ENCODE measurements around the gene AIM2.
A peak's percentile ranks its signal among the peaks of the same experiment; 100 is the strongest.

Gene AIM2

DNA sequence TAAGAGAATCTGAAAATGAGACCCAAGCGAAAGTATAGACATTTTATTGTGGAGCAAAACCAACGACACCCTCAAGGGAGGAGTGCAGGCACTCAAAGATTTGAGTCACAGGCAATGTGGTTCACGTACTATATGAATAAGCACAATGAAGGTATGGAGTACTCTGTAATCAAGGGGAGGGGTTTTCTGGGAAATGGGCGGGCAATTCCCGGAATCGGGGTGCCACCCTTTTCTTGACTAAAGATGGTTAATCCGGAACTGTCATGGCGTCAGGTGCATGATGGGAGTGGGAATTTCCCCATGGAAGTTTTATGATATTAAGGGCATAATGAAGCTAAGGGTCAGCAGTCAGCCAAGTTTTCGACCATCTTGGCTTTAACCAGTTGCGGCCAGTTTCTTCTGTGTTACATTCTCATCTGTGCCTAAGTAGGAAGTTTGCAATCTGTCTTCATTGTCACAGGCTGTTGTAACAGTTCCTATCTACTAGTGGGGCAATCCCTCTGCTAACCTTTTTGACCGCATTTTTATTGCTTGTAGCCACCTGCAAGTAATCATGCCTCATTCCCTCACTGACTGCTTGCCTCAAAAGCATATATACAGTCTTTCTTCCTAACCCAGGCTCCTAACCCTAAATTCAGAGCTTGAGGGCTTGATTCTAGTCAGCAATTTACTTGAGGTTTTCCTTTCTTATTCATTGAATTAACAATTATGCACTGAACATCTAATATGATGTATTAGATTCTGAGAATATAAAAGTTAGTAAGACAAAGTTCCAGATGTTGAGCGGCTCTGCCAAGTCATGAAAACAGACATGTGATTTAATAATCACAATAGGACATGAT is 775 bp upstream of the AIM2 start:
- TF ChIP-seq, protein P1, sequence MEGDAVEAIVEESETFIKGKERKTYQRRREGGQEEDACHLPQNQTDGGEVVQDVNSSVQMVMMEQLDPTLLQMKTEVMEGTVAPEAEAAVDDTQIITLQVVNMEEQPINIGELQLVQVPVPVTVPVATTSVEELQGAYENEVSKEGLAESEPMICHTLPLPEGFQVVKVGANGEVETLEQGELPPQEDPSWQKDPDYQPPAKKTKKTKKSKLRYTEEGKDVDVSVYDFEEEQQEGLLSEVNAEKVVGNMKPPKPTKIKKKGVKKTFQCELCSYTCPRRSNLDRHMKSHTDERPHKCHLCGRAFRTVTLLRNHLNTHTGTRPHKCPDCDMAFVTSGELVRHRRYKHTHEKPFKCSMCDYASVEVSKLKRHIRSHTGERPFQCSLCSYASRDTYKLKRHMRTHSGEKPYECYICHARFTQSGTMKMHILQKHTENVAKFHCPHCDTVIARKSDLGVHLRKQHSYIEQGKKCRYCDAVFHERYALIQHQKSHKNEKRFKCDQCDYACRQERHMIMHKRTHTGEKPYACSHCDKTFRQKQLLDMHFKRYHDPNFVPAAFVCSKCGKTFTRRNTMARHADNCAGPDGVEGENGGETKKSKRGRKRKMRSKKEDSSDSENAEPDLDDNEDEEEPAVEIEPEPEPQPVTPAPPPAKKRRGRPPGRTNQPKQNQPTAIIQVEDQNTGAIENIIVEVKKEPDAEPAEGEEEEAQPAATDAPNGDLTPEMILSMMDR (IDR thresholded peaks at IDR 0.05; ENCODE audit: low read depth, low read length): no peak
- no peak for DNase-seq (ENCODE audit: extremely low read depth, low read depth)

DNA sequence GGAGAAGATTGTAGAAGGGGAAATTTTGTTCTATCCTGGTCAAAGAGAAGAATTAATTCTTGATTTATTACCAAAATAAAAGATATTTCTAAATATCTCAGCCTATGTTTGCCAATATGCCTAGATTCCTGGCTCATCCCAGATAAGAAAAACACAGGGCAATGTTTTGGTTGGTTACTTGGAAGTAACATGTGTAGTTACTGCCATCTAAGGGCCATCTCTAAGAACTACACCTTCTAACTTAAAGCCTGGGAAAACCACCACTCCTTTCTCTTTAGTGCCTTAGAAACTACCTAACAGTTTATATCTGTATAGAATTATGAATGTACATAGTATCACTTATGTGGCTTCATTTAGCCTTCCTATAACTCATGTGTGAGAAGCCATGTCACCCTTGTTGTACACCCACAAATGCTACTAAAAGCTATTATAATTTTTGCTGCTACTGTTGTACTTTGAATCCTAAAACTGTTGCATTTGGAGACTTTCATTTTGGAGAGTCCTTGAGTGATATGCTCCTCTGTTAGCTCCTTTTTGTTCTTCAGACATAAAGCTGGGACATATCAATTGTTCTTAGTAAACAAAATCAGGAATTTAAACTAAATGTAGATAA is 4.5 kb downstream of the AIM2 start:
- TF ChIP-seq, protein P1 (IDR thresholded peaks at IDR 0.05; ENCODE audit: low read depth, low read length): peak; percentile 67

GRCh38 chr1:159068886-159069285 is 7.7 kb downstream of the AIM2 start:
- no peak for DNase-seq (ENCODE audit: extremely low read depth, low read depth)
- TF ChIP-seq, protein P1 (IDR thresholded peaks at IDR 0.05; ENCODE audit: low read depth, low read length): no peak

More for the DNA sequence above, 4.5 kb downstream of the AIM2 start:
- peak; percentile 56 for DNase-seq (ENCODE audit: extremely low read depth, low read depth)

DNA sequence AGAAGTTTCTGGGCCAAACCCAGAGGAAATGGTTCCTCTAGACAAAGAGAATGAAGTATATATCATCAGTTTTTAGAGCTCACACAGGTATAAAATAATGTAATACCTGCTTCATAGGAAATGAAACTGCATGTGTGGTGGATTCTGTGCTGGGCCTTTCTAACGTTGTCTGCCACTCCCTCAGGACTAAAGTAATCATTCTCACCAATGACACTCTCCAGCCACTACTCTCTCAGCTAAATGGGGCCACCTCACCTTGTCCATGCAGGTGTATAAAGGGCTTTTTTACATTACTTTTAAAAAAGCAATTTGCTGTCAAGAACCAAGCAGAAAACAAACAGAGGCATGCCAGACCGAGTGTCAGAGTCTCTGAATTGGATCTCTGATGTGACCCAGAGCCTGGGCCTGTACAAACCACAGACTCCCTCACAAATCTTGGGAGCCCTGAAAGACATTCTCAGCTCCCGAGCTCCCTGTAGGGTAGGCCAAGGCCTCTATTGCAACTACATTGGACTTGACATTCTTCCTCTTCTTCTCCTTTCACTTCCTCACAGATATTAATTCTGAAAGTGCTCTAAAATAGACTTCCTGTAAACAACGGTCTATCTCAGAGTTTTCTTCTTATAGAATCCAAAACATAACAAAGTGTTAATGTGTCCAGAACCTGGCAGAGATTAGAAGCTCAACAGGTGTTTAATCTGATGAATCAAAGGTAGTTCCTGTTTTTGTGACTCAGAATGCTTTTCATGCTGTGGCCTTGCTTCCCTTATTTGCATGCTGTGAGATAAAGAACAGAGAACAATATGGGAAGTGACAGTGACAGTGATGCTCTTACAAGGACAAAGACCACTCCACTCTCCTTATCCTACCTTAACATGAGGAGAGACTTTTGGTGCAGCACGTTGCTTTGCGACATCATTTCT is 8.6 kb downstream of the AIM2 start:
- no peak for DNase-seq (ENCODE audit: extremely low read depth, low read depth)

DNA sequence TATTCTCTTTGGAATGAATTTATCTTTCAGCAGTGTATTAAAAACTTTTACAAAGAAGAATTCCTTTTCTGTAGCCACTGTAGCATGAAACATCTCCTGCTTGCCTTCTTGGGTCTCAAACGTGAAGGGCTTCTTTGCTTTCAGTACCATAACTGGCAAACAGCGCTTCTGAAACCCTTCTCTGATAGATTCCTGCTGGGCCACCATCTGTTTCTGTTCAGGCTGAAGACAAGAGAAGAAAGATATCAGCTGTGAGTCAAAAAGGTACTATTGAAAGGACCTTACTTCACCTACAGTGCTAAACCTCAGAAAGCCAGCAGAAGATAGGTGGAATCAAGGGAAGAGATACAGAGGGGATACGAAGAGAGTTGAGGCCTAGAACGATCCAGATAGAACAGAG is 10.5 kb downstream of the AIM2 start:
- DNase-seq (ENCODE audit: extremely low read depth, low read depth): no peak
- TF ChIP-seq, protein P1 (IDR thresholded peaks at IDR 0.05; ENCODE audit: low read depth, low read length): no peak

More for the DNA sequence above, 8.6 kb downstream of the AIM2 start:
- TF ChIP-seq, protein P1 (IDR thresholded peaks at IDR 0.05; ENCODE audit: low read depth, low read length): no peak

GRCh38 chr1:159065106-159065505 is 11.5 kb downstream of the AIM2 start:
- TF ChIP-seq, protein P1 (IDR thresholded peaks at IDR 0.05; ENCODE audit: low read depth, low read length): no peak
- no peak for DNase-seq (ENCODE audit: extremely low read depth, low read depth)
